ENCODE results near the gene GRM1. TPM values are rescaled to one million over a fixed set of nuclear protein-coding genes. Genes with fewer than 3 reads are reported as not detected.
A peak's percentile ranks its signal among the peaks of the same experiment; 100 is the strongest.

GRM1 gene
- polyA plus RNA-seq, 1 experiment, result 0.02 TPM

DNA sequence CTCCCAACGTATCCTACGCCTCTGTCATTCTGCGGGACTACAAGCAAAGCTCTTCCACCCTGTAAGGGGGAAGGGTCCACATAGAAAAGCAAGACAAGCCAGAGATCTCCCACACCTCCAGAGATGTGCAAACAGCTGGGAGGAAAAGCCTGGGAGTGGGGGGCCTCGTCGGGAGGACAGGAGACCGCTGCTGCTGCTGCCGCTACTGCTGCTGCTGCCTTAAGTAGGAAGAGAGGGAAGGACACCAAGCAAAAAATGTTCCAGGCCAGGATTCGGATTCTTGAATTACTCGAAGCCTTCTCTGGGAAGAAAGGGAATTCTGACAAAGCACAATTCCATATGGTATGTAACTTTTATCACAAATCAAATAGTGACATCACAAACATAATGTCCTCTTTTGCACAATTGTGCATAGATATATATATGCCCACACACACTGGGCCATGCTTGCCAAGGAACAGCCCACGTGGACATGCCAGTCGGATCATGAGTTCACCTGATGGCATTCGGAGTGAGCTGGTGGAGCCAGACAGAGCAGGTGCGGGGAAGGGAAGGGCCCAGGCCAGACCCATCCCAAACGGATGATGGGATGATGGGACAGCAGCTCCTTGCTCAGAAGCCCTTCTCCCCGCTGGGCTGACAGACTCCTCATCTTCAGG is 406.0 kb downstream of the GRM1 start:
- Histone ChIP-seq H3K36me3 (ENCODE audit: control insufficient read depth, insufficient read depth, low read length) (no peaks in the 10 kb centered on the region), H3K4me3 (ENCODE audit: low read depth, low read length) (peak overlapping the region; percentile 29), H3K27me3 (ENCODE audit: control insufficient read depth, insufficient read depth, low read length) (peaks cover 3% of the 10 kb centered on the region; the same call in 1 of the 2 replicates)
- ChIA-PET POLR2A (no interaction called here), CTCF (interaction anchor here (0.6 kb wide), 1 partner anchor 13 kb away, joined by 4 read pairs; no protein-coding TSS in a partner anchor)
- no peak for DNase-seq (ENCODE audit: low read depth)
- TF ChIP-seq, protein P1, sequence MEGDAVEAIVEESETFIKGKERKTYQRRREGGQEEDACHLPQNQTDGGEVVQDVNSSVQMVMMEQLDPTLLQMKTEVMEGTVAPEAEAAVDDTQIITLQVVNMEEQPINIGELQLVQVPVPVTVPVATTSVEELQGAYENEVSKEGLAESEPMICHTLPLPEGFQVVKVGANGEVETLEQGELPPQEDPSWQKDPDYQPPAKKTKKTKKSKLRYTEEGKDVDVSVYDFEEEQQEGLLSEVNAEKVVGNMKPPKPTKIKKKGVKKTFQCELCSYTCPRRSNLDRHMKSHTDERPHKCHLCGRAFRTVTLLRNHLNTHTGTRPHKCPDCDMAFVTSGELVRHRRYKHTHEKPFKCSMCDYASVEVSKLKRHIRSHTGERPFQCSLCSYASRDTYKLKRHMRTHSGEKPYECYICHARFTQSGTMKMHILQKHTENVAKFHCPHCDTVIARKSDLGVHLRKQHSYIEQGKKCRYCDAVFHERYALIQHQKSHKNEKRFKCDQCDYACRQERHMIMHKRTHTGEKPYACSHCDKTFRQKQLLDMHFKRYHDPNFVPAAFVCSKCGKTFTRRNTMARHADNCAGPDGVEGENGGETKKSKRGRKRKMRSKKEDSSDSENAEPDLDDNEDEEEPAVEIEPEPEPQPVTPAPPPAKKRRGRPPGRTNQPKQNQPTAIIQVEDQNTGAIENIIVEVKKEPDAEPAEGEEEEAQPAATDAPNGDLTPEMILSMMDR (IDR thresholded peaks at IDR 0.05; ENCODE audit: insufficient read depth, low read depth, low read length), result no peak

DNA sequence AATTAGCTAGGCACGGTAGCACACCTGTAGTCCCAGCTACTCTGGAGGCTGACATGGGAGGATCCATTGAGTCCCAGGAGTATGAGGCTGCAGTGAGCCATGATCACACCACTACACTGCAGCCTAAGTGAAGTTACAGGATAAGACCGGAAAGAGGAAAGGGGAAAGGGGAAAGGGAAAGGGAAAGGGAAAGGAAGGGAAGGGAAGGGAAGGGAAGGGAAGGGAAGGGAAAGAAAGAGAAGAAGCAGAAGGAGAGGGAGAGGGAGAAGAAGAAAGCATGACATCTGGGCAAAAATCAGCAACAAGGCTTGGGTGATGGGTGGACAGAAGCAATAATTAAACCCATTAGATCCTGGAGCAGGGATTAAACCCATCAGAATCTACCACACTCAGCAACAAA is 413.0 kb downstream of the GRM1 start:
- Histone ChIP-seq H3K4me3 (ENCODE audit: low read depth, low read length) (no peak overlapping the region), H3K36me3 (ENCODE audit: control insufficient read depth, insufficient read depth, low read length) (no peaks in the 10 kb centered on the region), H3K27me3 (ENCODE audit: control insufficient read depth, insufficient read depth, low read length) (no peaks in the 10 kb centered on the region)
- ChIA-PET POLR2A (no interaction called here), CTCF (no interaction called here)
- TF ChIP-seq, protein P1 (IDR thresholded peaks at IDR 0.05; ENCODE audit: insufficient read depth, low read depth, low read length), result no peak
- no peak for DNase-seq (ENCODE audit: low read depth)

DNA sequence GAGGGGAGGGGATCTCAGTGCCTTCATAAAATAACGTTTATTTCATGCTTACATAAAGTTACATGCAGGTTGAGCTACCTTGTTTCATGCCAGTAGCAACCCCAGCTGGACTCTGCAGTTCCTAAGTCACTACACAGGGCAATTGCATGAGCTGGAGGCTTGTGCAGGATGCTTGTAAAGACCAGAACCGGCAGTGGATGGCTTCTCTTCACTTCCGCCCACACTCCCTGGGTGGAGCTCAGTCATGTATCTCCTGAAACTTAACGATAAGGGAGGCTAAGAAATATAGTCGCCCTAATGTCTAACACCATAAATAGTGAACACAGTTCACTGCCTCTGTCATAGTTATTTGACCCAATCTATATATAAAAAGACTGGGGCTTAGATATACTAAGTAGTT is 415.3 kb downstream of the GRM1 start:
- ChIA-PET POLR2A (no interaction called here), CTCF (no interaction called here)
- DNase-seq (ENCODE audit: low read depth), result no peak
- TF ChIP-seq, protein P1 (IDR thresholded peaks at IDR 0.05; ENCODE audit: insufficient read depth, low read depth, low read length), result no peak
- H3K4me3 ChIP-seq (ENCODE audit: low read depth, low read length), result no peak overlapping the region
- no peaks in the 10 kb centered on the region for H3K27me3 ChIP-seq (ENCODE audit: control insufficient read depth, insufficient read depth, low read length)
- H3K36me3 ChIP-seq (ENCODE audit: control insufficient read depth, insufficient read depth, low read length), result no peaks in the 10 kb centered on the region

GRCh38 chr6:146445233-146445632 is 416.4 kb downstream of the GRM1 start:
- DNase-seq (ENCODE audit: low read depth), result no peak
- no peaks in the 10 kb centered on the region for H3K27me3 ChIP-seq (ENCODE audit: control insufficient read depth, insufficient read depth, low read length)
- POLR2A ChIA-PET, result no interaction called here
- H3K4me3 ChIP-seq (ENCODE audit: low read depth, low read length), result no peak overlapping the region
- TF ChIP-seq, protein P1 (IDR thresholded peaks at IDR 0.05; ENCODE audit: insufficient read depth, low read depth, low read length), result no peak
- CTCF ChIA-PET, result no interaction called here
- no peaks in the 10 kb centered on the region for H3K36me3 ChIP-seq (ENCODE audit: control insufficient read depth, insufficient read depth, low read length)

GRCh38 chr6:146456886-146457285 is 428.0 kb downstream of the GRM1 start:
- no peak for DNase-seq (ENCODE audit: low read depth)
- TF ChIP-seq, protein P1 (IDR thresholded peaks at IDR 0.05; ENCODE audit: insufficient read depth, low read depth, low read length), result no peak
- Histone ChIP-seq H3K36me3 (ENCODE audit: control insufficient read depth, insufficient read depth, low read length) (no peaks in the 10 kb centered on the region), H3K4me3 (ENCODE audit: low read depth, low read length) (no peak overlapping the region), H3K27me3 (ENCODE audit: control insufficient read depth, insufficient read depth, low read length) (no peaks in the 10 kb centered on the region)
- ChIA-PET POLR2A (no interaction called here), CTCF (no interaction called here)

Data from BJ (cell line).